ENCODE data around the gene TSN.
A peak's percentile ranks its signal among the peaks of the same experiment; 100 is the strongest.
"Not testable (repeated sequence)": the region's sequence is repeated elsewhere in the genome, so short reads cannot be mapped to it uniquely, and the experiment has no call there.

TSN gene

DNA sequence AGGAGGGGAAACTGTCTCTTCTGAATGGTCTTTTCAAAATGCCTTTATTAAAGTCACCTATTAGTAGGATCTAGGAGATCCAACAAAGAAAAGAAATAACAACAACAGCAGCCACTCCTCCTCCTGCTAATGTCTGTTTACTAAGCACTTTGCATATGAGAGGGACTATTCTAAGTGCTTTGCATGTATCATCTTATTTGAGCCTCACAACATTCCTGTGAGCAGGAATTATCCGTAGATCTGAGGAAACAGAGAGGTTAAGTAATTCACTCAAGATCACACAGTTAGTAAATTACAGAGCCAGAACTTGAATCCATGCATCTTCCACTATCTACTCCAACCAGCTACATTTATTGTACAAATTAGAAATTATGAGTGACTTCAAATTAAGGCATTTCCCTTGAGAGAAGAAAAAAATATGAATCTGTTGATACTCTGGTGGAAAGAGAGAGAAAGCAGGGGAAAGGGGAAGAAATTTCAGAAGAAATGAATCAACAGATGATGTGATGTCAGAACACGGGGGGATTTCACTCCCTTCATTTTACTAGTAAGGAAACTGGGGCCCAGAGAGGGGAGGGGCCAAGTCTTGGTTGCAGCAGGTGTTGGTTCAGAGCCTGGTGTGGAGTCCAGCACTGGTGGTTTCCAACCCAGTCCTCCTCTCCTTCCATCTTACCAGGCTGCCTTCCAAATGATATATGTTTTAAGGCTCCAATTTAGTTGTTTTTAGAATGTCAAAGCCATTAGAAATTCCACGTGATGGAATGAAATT lies 49.7 kb downstream of the TSN start:
- FAIRE-seq: no peak

DNA sequence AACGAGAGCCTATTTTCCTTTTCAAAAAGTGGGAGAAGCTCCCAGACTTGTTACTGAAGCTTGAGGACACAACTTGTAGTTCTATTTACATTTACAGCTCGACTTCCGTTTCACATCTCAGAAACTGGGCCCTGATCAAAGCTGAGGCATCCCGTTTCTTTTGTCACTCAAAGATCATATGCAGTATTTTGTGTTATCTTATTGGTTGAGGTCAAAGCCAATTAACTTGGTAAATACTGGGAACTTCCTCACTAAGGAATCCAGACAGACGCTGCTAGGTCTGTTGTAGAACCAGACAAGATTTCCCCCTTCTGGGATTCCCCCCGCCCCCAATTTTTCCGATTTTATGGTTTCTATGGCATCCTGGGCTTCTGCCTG lies 50.3 kb downstream of the TSN start:
- FAIRE-seq: no peak

DNA sequence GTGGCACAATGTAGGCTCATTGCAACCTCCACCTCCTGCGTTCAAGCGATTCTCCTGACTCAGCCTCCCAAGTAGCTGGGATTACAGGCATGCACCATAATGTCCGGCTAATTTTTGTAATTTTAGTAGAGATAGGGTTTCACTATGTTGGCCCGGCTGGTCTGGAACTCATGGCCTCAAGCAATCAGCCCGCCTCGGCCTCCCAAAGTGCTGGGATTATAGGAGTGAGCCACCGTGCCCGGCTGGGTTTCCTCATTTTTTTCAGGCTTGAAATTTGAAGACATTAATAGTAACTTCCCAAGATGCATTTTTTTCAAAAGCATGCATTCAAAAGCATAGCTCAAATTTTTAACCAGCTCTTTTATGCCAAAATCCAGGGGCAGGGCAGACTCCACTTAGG lies 52.3 kb downstream of the TSN start:
- FAIRE-seq: not testable (repeated sequence)

DNA sequence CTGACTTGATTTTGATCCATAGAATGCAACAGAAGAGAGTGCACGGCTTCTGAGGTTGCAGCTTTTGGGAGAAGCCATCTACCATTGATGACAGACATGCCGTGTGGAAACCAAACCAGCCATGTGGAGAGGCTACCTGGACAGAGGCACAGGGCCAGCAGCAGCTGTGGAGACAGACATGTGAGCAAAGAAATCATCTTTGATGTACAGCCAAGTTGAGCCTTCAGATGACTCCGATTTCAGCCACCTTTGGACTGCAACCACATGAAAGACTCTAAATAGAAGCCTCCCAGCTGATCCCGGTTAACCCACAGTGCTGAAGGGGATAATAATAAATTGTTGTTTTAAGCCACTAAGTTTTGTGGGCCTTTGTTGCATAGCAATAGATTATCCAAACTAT lies 54.2 kb downstream of the TSN start:
- FAIRE-seq: no peak

DNA sequence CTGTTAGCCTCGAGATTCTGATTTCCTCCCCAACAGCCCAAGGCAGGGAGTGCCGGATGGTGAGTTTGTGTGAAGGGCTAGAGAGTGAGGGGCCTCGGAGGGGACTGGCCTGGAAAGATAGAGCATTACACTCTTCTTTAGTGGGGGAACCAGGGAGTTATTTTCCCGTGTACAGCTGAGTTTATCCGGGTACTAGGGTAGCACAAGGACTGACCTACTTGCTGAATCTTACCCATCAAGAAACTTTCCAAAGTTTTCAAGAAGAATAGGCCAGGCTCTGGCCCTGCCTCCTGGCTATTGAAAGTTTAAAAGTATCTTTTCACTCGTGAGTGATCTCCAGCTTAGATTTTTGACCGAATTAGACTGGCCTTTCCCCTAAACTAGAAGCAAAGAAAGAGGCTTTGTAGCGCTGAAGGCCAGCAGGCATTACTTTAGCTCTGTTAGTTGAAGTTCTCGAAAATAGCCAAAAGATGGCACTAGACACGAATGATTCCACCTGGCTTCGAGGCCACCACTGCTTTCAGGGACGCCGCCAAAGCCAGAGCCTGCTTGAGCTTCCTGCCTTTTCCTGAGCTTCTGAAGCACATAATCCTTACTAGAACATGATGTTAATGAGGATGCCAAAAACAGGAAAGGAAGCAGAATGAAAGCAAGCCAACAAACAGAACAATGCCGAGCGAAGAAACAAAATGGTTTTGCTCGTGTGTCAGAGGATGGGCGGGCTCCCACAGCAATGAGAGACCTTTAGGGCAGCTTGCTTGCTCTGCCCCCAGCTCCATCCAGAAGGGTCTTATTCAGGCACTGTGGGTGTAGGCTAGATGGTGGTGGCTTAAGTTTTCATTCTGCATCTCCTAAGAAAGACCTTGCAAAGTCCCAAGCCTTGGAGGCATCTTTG lies 55.8 kb downstream of the TSN start:
- peak; percentile 91 for FAIRE-seq

DNA sequence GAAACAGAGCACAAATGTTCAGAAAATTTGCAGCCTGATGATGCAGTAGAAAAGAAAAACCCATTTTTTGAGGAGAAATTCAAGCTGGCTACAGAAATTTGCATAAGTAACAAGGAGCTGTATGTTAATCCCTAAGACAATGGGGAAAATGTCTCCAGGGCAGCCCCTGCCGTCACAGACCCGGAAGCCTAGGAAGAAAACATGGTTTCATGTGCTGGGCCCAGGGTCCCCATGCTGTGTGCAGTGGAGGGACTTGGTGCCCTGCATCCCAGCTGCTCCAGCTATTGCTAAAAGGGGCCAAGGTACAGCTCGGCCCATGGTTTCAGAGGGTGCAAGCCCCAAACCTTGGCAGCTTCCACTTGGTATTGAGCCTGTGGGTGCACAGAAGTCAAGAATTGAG lies 57.6 kb downstream of the TSN start:
- FAIRE-seq: not testable (repeated sequence)

DNA sequence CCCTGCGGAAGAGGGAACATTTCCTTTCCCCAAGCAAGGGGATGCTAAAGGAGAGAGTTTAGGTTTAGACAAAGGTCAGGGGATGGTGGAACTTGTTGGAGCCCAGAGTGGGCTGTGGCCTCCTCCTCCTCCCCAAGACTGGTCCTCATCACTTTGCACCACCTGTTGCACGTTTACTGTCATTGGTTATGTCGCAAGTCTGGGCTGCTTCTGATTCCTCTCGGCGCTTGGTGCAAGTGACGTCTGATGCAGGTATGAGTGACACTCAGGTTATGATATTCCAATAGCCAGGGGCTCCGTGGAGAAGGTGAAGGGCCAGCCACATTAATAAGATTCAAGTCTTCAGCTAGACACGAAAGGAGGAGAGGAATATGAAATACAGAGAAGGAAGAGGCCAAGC lies 59.8 kb downstream of the TSN start:
- FAIRE-seq: no peak

DNA sequence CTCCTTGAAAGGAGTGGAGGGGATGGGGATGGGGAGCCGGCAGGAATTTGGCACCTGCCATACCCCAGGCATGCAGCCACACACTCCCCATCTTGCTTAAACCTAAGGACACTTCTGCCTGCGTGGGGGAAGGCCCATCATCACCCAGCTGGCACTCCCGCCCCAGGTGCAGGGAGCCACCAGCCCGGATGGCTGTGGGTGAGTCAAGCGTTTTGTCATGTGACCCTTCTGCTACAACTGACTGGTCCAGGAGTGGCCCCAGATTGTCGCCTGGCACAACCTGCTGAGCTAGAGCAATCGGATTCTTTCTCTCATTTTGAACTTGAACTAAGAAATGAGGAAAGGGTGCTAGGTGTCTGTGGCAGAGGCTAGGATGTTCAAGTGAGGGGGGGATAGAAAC lies 61.3 kb downstream of the TSN start:
- no peak for FAIRE-seq

DNA sequence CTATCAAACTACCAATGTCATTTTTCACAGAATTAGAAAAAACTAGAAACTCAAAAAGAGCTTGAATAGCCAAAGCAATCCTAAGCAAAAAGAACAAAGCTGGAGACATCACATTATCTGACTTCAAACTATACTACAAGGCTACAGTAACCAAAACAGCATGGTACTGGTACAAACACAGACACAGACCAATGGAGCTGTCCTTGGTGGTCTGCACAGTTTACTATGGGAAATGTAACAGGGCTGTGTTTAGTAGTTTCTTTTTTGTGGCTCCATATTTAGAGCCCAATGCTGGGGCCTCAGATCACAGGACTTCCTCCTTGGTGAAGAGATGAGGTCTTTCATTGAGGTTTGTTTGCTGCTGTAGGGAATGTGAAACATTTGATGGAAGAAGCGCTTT lies 61.9 kb downstream of the TSN start:
- not testable (repeated sequence) for FAIRE-seq

Data from endometrium (tissue), 2 donors.